Mesenchymal stem cell (in vitro differentiated cells and primary cell): ENCODE measurements around the gene MED26.
A peak's percentile ranks its signal among the peaks of the same experiment; 100 is the strongest.

ENCODE experiments used
- DNase-seq: peaks from one replicate; pipeline ENCODE4 v3.0.0-alpha.2; 2013
- H2AFZ ChIP-seq: one replicate; pipeline ENCODE4 v1.6.1; 2013; ENCODE audit warnings: low read depth, mild to moderate bottlenecking, control low read depth, inconsistent platforms, low read length, moderate library complexity
- H2AK5ac ChIP-seq: 2 replicates; pipeline ENCODE4 v1.6.1; 2013; ENCODE audit warnings: low read length, moderate library complexity, mild to moderate bottlenecking, inconsistent platforms; ENCODE audit not compliant: severe bottlenecking
- H2BK120ac ChIP-seq: one replicate; pipeline ENCODE4 v1.6.1; 2013; ENCODE audit warnings: low read depth, mild to moderate bottlenecking, inconsistent platforms, low read length, moderate library complexity
- H2BK12ac ChIP-seq, 2 experiments: one replicate each; pipeline ENCODE4 v1.6.1; 2013; ENCODE audit warnings: inconsistent platforms in 2 of 2, low read length in 2 of 2, mild to moderate bottlenecking in 2 of 2, moderate library complexity in 2 of 2, control low read depth in 1 of 2
- H2BK15ac ChIP-seq: one replicate; pipeline ENCODE4 v1.6.1; 2013; ENCODE audit warnings: mild to moderate bottlenecking, low read depth, inconsistent platforms; ENCODE audit not compliant: poor library complexity, severe bottlenecking
- H2BK5ac ChIP-seq: 2 replicates; pipeline ENCODE4 v1.6.1; 2013; ENCODE audit warnings: low read depth, mild to moderate bottlenecking, low read length, control low read depth, inconsistent platforms; ENCODE audit not compliant: poor library complexity, severe bottlenecking
- H3K14ac ChIP-seq, 2 experiments: one replicate each; pipeline ENCODE4 v1.6.1; 2013; ENCODE audit warnings: inconsistent platforms in 2 of 2, low read length in 2 of 2, control low read depth in 1 of 2, mild to moderate bottlenecking in 1 of 2, moderate library complexity in 1 of 2
- H3K18ac ChIP-seq, 2 experiments: one replicate each; pipeline ENCODE4 v1.6.1; 2013; ENCODE audit warnings: inconsistent platforms in 2 of 2, low read length in 2 of 2, control low read depth in 1 of 2, low read depth in 1 of 2, mild to moderate bottlenecking in 1 of 2
- H3K23ac ChIP-seq, 2 experiments: one replicate each; pipeline ENCODE4 v1.6.1; 2013; ENCODE audit warnings: inconsistent platforms in 2 of 2, low read length in 2 of 2, mild to moderate bottlenecking in 2 of 2, moderate library complexity in 2 of 2, control low read depth in 1 of 2
- H3K27ac ChIP-seq: 2 replicates; pipeline ENCODE4 v1.5.1; 2013; ENCODE audit warnings: mild to moderate bottlenecking, moderate library complexity, low read length, control low read depth, inconsistent platforms; ENCODE audit not compliant: poor library complexity, severe bottlenecking
- H3K27me3 ChIP-seq, 2 experiments: 2 replicates each; pipeline versions ENCODE4 v1.6.1 to v1.7.0; 2013; ENCODE audit warnings: low read length in 2 of 2, mild to moderate bottlenecking in 2 of 2, moderate library complexity in 2 of 2, control low read depth in 1 of 2, inconsistent platforms in 1 of 2; ENCODE audit not compliant: control insufficient read depth in 1 of 2, insufficient read depth in 1 of 2
- H3K36me3 ChIP-seq, 2 experiments: 2 replicates each; pipeline versions ENCODE4 v1.6.1 to v1.7.0; 2013; ENCODE audit warnings: low read length in 2 of 2, control low read depth in 1 of 2, inconsistent platforms in 1 of 2, low read depth in 1 of 2, mild to moderate bottlenecking in 1 of 2; ENCODE audit not compliant: insufficient read depth in 2 of 2, control insufficient read depth in 1 of 2
- H3K4ac ChIP-seq, 2 experiments: one replicate each; pipeline ENCODE4 v1.6.1; 2013; ENCODE audit warnings: inconsistent platforms in 2 of 2, low read length in 2 of 2, mild to moderate bottlenecking in 2 of 2, moderate library complexity in 2 of 2, control low read depth in 1 of 2, low read depth in 1 of 2
- H3K4me1 ChIP-seq: 2 replicates; pipeline ENCODE4 v1.6.1; 2013; ENCODE audit warnings: low read depth, low read length, control low read depth; ENCODE audit not compliant: control insufficient read depth, insufficient read depth
- H3K4me2 ChIP-seq: 2 replicates; pipeline ENCODE4 v1.6.1; 2013; ENCODE audit warnings: low read length, mild to moderate bottlenecking, inconsistent platforms; ENCODE audit not compliant: poor library complexity, severe bottlenecking
- H3K4me3 ChIP-seq, 2 experiments: 2 replicates each; pipeline versions ENCODE4 v1.5.1 to v1.7.0; 2013; ENCODE audit warnings: low read length in 2 of 2, mild to moderate bottlenecking in 2 of 2, control low read depth in 1 of 2, low read depth in 1 of 2; ENCODE audit not compliant: insufficient read depth in 1 of 2
- H3K79me1 ChIP-seq: replicated peaks from 2 replicates; pipeline ENCODE4 v1.6.1; 2013; ENCODE audit warnings: mild to moderate bottlenecking, control low read depth, low read length, inconsistent platforms; ENCODE audit not compliant: poor library complexity, severe bottlenecking
- H3K9ac ChIP-seq: 2 replicates; pipeline ENCODE4 v1.7.0; 2013; ENCODE audit warnings: mild to moderate bottlenecking, low read length, moderate library complexity
- H3K9me3 ChIP-seq: 2 replicates; pipeline ENCODE4 v1.7.0; 2013; ENCODE audit warnings: mild to moderate bottlenecking, low read length; ENCODE audit not compliant: control insufficient read depth
- H4K8ac ChIP-seq: one replicate; pipeline ENCODE4 v1.6.1; 2013; ENCODE audit warnings: inconsistent platforms, mild to moderate bottlenecking, low read length, moderate library complexity
- H4K91ac ChIP-seq: one replicate; pipeline ENCODE4 v1.6.1; 2013; ENCODE audit warnings: mild to moderate bottlenecking, low read length, inconsistent platforms
- WGBS: methylation state at CpG from one replicate; pipeline ENCODE4 v1.1.7; 2013; ENCODE audit warnings: mixed read lengths; 5-methylcytosine and 5-hydroxymethylcytosine counted together

The MED26 gene

DNA sequence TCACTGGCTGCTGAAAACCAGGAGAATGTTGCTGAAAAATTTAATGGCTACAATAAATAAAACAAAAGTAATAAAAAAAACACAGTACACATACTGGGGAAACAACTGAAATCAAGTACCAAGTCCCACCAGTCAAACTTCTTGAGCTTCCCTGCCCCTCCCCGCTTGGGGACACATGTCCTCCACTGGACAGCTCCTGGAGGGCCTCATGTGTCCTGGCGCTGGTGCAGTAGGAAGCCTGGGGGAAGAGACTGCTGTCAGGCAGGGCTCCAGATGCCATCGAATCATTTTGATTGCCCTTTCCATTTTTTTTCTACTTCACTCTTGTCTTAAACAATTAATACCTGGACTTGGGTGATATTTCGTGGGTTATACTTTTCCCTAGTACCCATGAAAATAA, 29.2 kb downstream of the MED26 start:
- DNase-seq = no peak
- no peak overlapping the region for H3K27ac ChIP-seq
- no peak overlapping the region for H3K23ac ChIP-seq
- H2BK12ac ChIP-seq = no peak overlapping the region
- peak overlapping the region; percentile 47 for H3K9ac ChIP-seq
- no peak overlapping the region for H3K4ac ChIP-seq
- 86% methylated on average over 4 of the region's 4 CpGs for WGBS
- no peak overlapping the region for H4K91ac ChIP-seq
- H3K27me3 ChIP-seq = no peaks in the 10 kb centered on the region
- H3K18ac ChIP-seq = no peak overlapping the region
- no peak overlapping the region for H3K14ac ChIP-seq
- H2AK5ac ChIP-seq = no peak overlapping the region
- no peaks in the 10 kb centered on the region for H3K9me3 ChIP-seq
- no peak overlapping the region for H2BK15ac ChIP-seq
- no peak overlapping the region for H4K8ac ChIP-seq
- H2BK120ac ChIP-seq = no peak overlapping the region
- peaks cover 34% of the 10 kb centered on the region for H3K79me1 ChIP-seq
- H3K4me1 ChIP-seq = peaks cover 25% of the 10 kb centered on the region
- no peak overlapping the region for H2AFZ ChIP-seq
- no peak overlapping the region for H2BK5ac ChIP-seq
- H3K36me3 ChIP-seq = peaks cover 0 to 26% of the 10 kb centered on the region in 2 experiments
- H3K4me2 ChIP-seq = no peak overlapping the region
- H3K4me3 ChIP-seq = peak overlapping the region in 1 of 2 experiments; percentile 45

DNA sequence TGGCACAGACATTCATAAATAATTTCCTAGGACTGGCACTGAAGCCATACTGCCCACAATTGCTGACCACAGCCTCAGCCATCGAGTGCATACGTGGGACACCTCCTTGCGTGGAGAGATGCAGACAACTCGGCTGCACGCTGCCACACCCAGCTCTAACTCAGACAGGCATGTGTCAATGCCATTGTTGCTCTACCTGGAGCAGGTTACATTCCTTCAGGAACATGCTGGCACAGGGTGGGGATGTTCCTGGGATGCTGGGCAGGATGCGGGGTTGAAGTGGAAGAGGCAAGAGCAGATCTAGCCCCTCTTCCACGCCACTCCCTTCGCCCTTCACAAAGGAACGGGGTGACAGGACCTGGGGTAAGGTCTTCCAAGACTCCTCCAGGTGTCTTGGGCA, 31.6 kb downstream of the MED26 start:
- no peak overlapping the region for H4K91ac ChIP-seq
- H4K8ac ChIP-seq = no peak overlapping the region
- no peak overlapping the region for H3K9ac ChIP-seq
- no peak overlapping the region for H3K27ac ChIP-seq
- no peak overlapping the region for H2BK12ac ChIP-seq
- no peaks in the 10 kb centered on the region for H3K9me3 ChIP-seq
- H3K14ac ChIP-seq = peak overlapping the region in 1 of 2 experiments; percentile 8
- DNase-seq = no peak
- WGBS = over 99% methylated on average over 9 of the region's 9 CpGs
- H3K23ac ChIP-seq = no peak overlapping the region
- H2BK5ac ChIP-seq = no peak overlapping the region
- H3K27me3 ChIP-seq = no peaks in the 10 kb centered on the region
- H3K4me1 ChIP-seq = peaks cover 35% of the 10 kb centered on the region
- H3K36me3 ChIP-seq = peaks cover 4 to 27% of the 10 kb centered on the region in 2 experiments
- no peak overlapping the region for H2BK15ac ChIP-seq
- H3K18ac ChIP-seq = no peak overlapping the region
- H3K4me3 ChIP-seq = no peak overlapping the region
- H2BK120ac ChIP-seq = no peak overlapping the region
- peaks cover 36% of the 10 kb centered on the region for H3K79me1 ChIP-seq
- no peak overlapping the region for H2AFZ ChIP-seq
- no peak overlapping the region for H3K4me2 ChIP-seq
- H3K4ac ChIP-seq = no peak overlapping the region
- H2AK5ac ChIP-seq = no peak overlapping the region

DNA sequence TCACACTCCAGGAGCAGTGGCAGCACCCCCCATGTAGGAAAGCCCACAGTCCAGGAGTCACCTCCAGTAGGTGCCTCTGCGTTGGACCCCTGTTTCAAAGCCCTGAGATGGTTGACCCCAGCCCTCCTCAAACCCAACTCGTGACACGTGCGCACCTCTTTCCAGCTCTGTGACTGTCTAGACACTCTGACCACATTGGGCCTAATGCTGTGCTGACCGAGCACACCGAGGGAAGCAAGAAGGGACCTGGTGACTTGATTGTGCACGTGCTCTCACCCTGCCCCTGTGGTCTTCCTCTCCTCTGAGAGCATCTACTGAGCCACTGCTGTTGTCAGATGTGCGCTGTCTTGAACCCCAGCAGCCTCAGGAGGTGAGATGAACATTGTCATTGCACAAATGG, 32.9 kb downstream of the MED26 start:
- Histone ChIP-seq H4K91ac (no peak overlapping the region), H3K27ac (no peak overlapping the region), H4K8ac (no peak overlapping the region), H3K4me2 (no peak overlapping the region), H3K9me3 (no peaks in the 10 kb centered on the region), H2AFZ (no peak overlapping the region), H3K27me3 (no peaks in the 10 kb centered on the region), H3K23ac (no peak overlapping the region), H2BK5ac (no peak overlapping the region), H3K79me1 (peaks cover 31% of the 10 kb centered on the region), H3K9ac (no peak overlapping the region), H2AK5ac (no peak overlapping the region), H3K18ac (no peak overlapping the region), H2BK120ac (no peak overlapping the region), H3K4ac (no peak overlapping the region), H3K4me1 (peaks cover 36% of the 10 kb centered on the region), H3K14ac (no peak overlapping the region), H3K36me3 (peaks cover 4 to 25% of the 10 kb centered on the region in 2 experiments), H2BK12ac (no peak overlapping the region), H2BK15ac (no peak overlapping the region), H3K4me3 (no peak overlapping the region)
- WGBS = 94% methylated on average over 8 of the region's 8 CpGs
- DNase-seq = no peak

DNA sequence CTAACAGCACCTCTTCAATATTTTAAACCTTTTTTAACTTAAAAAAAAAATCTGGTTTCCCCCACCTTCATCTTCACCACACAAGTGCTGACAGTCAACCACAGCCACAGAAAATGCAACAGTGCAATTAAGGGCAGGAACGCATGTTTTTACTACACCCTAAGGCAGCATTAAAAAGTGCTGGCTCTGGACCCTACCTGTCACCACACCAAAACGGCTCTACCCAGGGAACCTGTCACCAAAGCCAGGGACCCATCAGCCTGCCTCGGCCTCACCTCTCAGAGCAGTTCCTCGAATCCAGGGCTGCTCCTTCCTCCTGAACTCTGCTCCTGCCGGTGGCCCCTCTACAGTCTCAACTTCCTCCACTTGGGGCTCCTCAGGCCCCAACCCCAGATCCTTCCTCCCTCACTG, 33.3 kb downstream of the MED26 start:
- 96% methylated on average over 5 of the region's 5 CpGs for WGBS

More for the DNA sequence above, 33.3 kb downstream of the MED26 start:
- H3K4me2 ChIP-seq = no peak overlapping the region
- H2BK5ac ChIP-seq = no peak overlapping the region
- H3K36me3 ChIP-seq = peaks cover 4 to 25% of the 10 kb centered on the region in 2 experiments
- H2AK5ac ChIP-seq = no peak overlapping the region
- no peak overlapping the region for H3K9ac ChIP-seq
- peaks cover 35% of the 10 kb centered on the region for H3K79me1 ChIP-seq
- no peak overlapping the region for H3K4ac ChIP-seq
- H3K27ac ChIP-seq = no peak overlapping the region
- no peak for DNase-seq
- H2AFZ ChIP-seq = no peak overlapping the region
- H3K14ac ChIP-seq = no peak overlapping the region
- no peaks in the 10 kb centered on the region for H3K27me3 ChIP-seq
- H4K8ac ChIP-seq = no peak overlapping the region
- no peaks in the 10 kb centered on the region for H3K9me3 ChIP-seq
- no peak overlapping the region for H2BK15ac ChIP-seq
- H2BK120ac ChIP-seq = no peak overlapping the region
- no peak overlapping the region for H2BK12ac ChIP-seq
- no peak overlapping the region for H3K4me3 ChIP-seq
- peaks cover 38% of the 10 kb centered on the region for H3K4me1 ChIP-seq
- no peak overlapping the region for H3K18ac ChIP-seq
- H4K91ac ChIP-seq = no peak overlapping the region
- H3K23ac ChIP-seq = no peak overlapping the region
